ENCODE data around the gene NLGN1.

NLGN1 gene

GRCh38 chr3:174020156-174020555 lies 622.6 kb downstream of the NLGN1 start:
- DNase-seq: no peak

DNA sequence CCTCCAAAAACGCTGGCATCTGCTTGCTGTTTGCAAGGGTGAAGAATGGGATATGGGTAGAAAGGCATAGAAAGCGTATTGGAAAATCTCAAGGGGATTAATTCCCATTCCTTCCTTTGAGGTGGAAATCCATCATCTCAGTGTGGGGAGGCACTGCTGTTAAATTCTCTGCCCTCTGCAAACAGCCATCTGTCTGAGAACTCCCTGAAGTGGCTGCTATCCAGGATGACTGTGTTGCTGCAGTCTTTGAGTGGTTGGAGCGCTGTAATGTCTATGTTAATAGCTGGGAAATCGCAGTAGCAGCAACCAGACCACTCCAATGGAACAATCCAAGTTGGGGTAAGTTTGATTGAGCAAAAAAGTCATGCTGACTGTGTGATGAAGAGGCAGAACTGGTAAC lies 625.9 kb downstream of the NLGN1 start:
- no peak for DNase-seq

- no peak for DNase-seq
Measured at GRCh38 chr3:174028673-174029072, 631.1 kb downstream of the NLGN1 start.

DNA sequence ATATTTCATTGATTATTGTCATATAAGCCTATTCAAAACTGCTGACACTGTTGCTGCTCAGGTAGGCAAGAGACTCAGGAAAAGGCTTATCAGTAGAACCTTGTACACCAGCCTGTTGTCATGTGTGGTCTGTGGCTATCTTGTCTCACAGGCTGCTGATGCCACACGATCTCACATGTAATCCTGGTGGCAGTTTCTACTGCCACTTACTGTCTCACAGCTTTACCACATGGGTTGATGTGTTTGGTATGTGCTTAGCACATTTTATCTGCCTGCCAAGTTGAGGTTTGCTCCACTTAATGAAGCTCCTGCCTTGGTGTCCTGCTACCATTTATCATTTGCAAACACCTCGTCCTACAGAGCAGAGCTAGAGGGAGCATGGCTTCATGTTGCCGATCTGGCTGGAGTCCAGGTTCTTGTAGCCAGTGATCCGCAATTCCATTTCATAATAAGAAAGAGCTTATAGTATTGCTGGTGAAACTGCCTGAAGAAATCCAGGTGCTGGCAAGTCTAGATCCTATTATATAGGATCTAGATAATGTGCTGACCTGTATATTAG lies 637.9 kb downstream of the NLGN1 start:
- DNase-seq: peak; percentile 27

- DNase-seq: no peak
Measured at GRCh38 chr3:174046311-174046710, 648.8 kb downstream of the NLGN1 start.

DNA sequence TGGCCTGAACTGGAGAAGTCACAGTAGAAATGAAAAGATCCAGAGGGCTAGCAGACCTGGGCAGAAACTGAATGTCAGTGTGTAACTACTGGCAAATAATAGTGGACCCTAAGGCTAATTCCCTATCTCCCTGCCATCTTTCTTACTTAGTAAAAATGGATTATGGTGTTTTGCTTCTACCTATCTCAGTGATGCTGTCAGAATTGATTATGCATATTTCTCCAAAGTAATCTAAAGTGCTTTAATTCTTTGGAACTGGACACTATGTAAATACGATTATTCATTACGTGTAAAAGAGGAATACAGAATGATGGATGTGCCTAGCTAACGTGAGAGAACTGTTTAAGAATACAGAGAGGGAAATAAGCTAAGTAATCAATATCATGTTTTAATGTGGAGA lies 651.9 kb downstream of the NLGN1 start:
- DNase-seq: no peak

GRCh38 chr3:174051191-174051590 lies 653.6 kb downstream of the NLGN1 start:
- no peak for DNase-seq

- DNase-seq: no peak
Measured at GRCh38 chr3:174058804-174059203, 661.3 kb downstream of the NLGN1 start.

DNA sequence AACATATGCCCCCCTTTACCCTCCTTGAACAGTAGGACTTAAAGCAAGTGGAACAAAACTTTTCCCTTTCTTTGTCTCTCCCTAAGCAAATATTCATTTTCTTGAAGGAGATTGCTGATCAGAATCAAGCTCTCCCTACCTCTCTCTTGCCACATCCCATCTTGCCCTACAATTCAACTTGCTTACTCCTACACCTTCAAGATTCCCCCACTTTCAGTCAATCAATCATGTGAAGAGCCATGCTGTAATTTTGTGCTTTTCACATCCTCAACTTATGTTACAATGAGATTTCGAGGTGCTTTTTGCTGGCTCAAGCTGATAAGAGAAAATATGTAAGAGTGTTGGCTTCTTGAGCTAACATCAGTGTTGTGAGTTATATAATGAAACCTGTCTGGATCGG lies 662.9 kb downstream of the NLGN1 start:
- DNase-seq: no peak

- DNase-seq: no peak
Measured at GRCh38 chr3:174061162-174061561, 663.6 kb downstream of the NLGN1 start.

GRCh38 chr3:174061731-174062130 lies 664.2 kb downstream of the NLGN1 start:
- no peak for DNase-seq

GRCh38 chr3:174062923-174063322 lies 665.4 kb downstream of the NLGN1 start:
- no peak for DNase-seq

- DNase-seq: no peak
Measured at GRCh38 chr3:174068035-174068434, 670.5 kb downstream of the NLGN1 start.

DNA sequence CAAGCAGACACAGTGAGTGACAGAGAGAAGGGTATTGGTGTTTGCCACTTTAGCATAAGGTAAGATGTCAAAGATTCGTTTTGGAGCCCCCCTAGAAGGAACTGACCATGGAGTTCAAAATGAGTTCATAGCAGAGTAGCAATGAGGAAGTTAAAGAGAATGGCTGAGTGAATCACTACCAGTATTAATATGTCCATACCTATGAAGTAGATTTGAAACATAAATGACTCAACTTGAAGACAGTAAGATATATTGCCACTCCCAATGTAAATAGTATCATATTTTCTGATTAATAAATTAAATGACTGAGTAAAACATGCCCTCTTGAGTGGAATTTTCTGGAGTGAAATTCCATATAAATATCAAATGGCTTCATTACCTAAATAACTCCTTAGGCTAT lies 675.1 kb downstream of the NLGN1 start:
- no peak for DNase-seq

GRCh38 chr3:174083706-174084105 lies 686.2 kb downstream of the NLGN1 start:
- DNase-seq: peak; percentile 42

DNA sequence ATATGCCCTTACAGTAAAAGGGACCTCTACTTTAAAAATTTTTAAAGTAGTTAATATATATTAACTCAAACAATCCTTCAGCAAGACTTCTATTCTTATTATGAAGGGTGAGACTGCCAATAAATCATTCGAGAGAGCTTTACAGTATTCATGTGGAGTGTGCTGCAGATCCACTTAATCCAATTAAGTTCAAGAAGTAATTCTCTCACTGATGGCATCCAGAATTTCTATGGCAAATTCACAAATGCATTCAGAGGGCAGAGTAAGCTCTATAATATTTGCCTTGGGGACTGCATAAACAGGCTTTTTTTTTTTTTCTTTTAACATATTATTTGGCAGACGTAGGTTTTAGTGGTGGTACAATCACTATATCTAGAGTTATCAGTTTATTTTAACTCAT lies 692.0 kb downstream of the NLGN1 start:
- DNase-seq: no peak

DNA sequence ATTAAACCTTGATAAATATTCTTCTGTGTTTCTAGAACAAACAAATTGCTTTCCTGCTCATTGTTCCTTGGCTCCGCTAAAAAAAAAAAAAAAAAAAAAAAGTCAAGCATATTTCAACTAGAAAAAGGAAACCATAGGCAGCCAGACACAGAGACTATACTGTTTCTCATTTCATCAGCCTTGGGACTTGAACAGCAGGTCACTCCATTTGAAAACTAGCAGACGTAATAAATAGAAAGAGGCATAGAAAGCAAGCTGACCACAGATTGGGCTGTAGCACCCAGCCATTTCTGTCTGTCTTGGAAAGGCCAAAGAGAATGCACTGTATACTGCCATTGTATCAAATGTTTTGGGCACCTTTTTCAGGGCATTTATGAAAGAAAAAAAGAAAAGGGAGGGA lies 697.1 kb downstream of the NLGN1 start:
- DNase-seq: no peak

- DNase-seq: no peak
Measured at GRCh38 chr3:174097686-174098085, 700.1 kb downstream of the NLGN1 start.

DNA sequence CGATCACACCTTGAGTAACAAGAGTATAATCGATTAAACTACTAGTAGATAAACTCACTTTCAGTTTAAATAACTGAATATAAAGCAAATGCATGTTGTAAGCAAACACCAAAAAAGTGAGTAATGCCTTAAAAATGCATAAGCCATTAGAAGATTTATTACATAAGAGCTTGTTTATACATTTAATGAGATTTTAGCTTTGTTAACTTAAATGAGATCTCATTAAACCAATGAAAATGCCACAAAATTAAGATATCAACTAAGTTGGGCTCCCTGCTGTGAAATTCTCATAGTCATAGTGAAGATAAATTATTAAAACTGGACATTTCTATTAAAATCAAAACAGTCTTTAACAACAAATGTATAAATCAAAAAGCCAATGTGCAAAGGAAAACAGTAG lies 701.2 kb downstream of the NLGN1 start:
- DNase-seq: no peak

DNA sequence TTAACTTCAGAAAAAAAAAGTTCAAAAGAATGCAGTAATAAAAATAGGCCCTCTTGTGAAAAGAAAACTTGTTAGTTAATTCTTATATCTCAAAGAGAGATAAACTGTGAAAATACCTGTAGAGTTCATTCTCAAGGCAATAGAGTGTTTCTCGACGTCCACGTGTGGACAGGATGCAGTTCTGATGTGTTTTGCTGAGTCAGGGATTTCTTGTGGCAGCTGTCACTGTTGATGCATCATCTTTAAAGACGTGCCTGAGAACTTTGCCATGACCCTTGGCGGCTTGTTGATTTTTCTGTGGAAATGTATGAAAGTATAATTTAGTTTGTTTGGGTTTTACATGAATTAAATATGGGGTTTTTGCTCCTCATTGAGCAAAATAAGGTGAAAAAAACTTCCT lies 702.2 kb downstream of the NLGN1 start:
- no peak for DNase-seq

DNA sequence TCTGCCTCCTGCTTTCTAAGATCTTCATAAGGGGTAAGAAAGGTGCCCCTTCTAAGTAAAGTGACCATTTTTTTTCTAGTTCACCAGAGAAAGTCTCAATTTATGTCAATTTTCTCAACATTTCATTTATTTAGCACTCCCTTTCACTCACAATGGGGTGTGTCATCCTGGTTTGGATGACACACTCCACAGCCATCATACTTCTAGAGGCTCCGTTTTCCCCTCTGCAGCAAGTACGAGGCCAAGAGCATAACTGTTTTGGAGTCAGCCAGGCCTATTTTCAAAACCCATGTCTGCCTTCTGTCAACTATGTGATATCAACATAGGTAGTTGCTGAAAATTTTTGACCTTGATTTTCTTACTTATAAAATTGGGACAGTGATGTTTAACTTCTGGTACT lies 703.2 kb downstream of the NLGN1 start:
- DNase-seq: no peak

- DNase-seq: no peak
Measured at GRCh38 chr3:174101244-174101643, 703.7 kb downstream of the NLGN1 start.

GRCh38 chr3:174102274-174102673 lies 704.7 kb downstream of the NLGN1 start:
- DNase-seq: no peak

GRCh38 chr3:174102866-174103265 lies 705.3 kb downstream of the NLGN1 start:
- DNase-seq: no peak

GRCh38 chr3:174110761-174111160 lies 713.2 kb downstream of the NLGN1 start:
- DNase-seq: peak; percentile 36

GRCh38 chr3:174111776-174112175 lies 714.2 kb downstream of the NLGN1 start:
- DNase-seq: no peak

Data from hematopoietic multipotent progenitor cell treated with erythropoietin and hydrocortisone succinate and interleukin-3 and kit ligand, for 4 days (in vitro differentiated cells).